Measurements from ENCODE around the gene PITPNM3. TPM values are rescaled to one million over a fixed set of nuclear protein-coding genes. Genes with fewer than 3 reads are reported as not detected.

PITPNM3 gene
- total RNA-seq, 1 experiment from 2014 or later, result 0.89 TPM

DNA sequence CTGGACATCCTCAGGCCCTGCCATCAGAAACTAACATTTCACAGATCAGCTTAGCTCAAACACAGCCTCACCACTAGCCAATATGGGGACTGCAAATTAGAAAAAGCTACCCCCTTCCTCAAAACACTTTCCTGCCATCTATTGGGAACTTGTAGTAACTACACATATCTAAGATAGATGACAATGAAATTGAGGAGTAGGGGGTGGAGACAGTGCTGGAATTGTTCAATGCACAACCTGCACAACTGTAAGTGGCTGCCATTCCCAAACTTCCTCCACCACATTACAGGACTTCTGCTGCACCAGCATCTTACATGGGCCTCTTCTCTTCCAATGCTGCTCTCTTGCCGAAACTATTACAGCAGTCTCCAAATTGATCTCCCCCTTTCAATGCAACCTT, 143.3 kb downstream of the PITPNM3 start:
- peak; percentile 52 for DNase-seq (ENCODE audit: low read depth)

DNA sequence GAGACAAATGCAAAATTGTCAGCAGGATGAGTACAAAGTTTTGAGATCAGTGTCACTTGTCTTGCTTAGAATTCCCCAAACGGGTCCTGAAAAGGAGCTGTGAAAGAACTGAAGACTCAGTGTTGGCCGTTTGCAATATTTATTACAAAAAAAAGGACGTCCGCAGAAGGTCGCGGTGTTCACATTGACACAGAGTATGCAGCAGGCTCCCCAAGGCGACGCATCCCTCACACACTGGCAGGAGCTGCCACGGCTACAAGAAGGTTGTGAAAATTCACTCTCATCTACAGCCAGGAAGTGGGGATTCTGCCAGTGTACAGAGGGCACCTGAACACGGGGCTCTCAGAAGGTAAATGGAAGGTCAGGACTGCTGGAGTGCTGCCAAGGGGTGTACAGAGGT, 147.6 kb downstream of the PITPNM3 start:
- no peak for DNase-seq (ENCODE audit: low read depth)

DNA sequence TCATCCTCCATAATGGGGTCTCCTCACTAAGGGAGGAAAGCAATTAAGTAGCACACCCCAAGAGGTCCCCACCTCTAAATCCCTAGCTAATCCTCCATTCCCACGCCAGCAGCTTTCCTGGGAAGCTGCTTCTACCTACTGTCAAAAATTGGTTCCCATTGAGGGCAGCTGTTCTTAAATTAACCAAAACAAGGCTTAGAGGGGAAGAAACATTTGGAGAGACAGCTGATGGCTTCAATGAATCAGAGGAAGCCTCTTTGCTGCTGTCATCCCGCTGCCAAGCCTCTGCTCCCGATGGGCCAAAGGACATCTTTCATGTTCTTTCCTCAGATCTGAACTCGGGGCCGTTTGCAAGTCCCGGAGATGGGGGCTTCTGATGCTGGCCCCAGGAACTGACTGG, 148.1 kb downstream of the PITPNM3 start:
- DNase-seq (ENCODE audit: low read depth), result no peak

DNA sequence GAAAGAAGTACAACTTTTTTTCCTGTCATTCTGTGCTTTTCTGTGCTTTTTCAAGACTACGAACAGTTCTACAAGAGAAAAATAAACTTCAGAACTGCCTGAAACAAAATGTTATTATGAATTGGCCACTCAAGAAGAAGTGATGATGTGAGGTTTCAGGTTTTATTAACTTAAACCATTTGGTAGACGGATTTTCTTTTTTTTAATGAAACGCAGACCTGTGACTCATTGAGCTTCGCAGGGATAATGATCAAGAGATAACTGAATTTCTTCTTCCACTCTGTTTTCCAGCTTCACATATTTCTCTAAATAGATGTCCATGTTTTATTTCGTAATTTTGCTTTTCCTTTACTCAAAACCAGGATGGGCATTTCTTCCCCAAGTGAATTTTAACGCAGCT, 154.1 kb downstream of the PITPNM3 start:
- DNase-seq (ENCODE audit: low read depth), result no peak

Other genes starting within 250 kb of the PITPNM3 start
- 0.05 TPM in 1 of 2 replicates, not detected in the other for gene AIPL1, start 121.4 kb downstream of the PITPNM3 start, total RNA-seq (2014; rRNA removed; shearing (Covaris generic))
- gene PIMREG, start 112.1 kb downstream of the PITPNM3 start, total RNA-seq (2014; rRNA removed; shearing (Covaris generic)), result 76.1 and 87.3 TPM in 2 replicates
- 7.2 and 12.9 TPM in 2 replicates for gene KIAA0753, start 84.2 kb upstream of the PITPNM3 start, total RNA-seq (2014; rRNA removed; shearing (Covaris generic))
- 250 and 253 TPM in 2 replicates for gene TXNDC17, start 84.5 kb upstream of the PITPNM3 start, total RNA-seq (2014; rRNA removed; shearing (Covaris generic))
- gene MED31, start 95.0 kb upstream of the PITPNM3 start, total RNA-seq (2014; rRNA removed; shearing (Covaris generic)), result 13.4 and 29.9 TPM in 2 replicates
- gene C17orf100, start 95.2 kb upstream of the PITPNM3 start, total RNA-seq (2014; rRNA removed; shearing (Covaris generic)), result 0.62 and 1.6 TPM in 2 replicates
- gene SLC13A5, start 156.8 kb upstream of the PITPNM3 start, total RNA-seq (2014; rRNA removed; shearing (Covaris generic)), result not detected in 2 replicates
- 74.4 and 76.4 TPM in 2 replicates for gene XAF1, start 199.5 kb upstream of the PITPNM3 start, total RNA-seq (2014; rRNA removed; shearing (Covaris generic))
- gene FBXO39, start 219.7 kb upstream of the PITPNM3 start, total RNA-seq (2014; rRNA removed; shearing (Covaris generic)), result 0.20 TPM in 1 of 2 replicates, not detected in the other

All from M059J (cell line).